Stimulated activated CD4-positive, alpha-beta T cell treated with anti-CD3 and anti-CD28 coated beads, Interleukin-1b, Interleukin-23, amount 100 ng/mL, for 4 hours (primary cell): ENCODE data around the gene SUMO4.

Source experiments
- DNase-seq, 2 donors: peaks; one replicate each; pipeline ENCODE4 v3.0.0-alpha.2; 2020; ENCODE audit warnings: low read depth in 2 of 2

SUMO4 gene

GRCh38 chr6:149400050-149400449, at the start of gene SUMO4:
Gene SUMO4 (plus strand): TSS chr6:149400262. CDS start chr6:149400392, 130 bp downstream.
- no peak for DNase-seq

GRCh38 chr6:149354009-149354408, 46.1 kb upstream of the SUMO4 start:
- DNase-seq = no peak

DNA sequence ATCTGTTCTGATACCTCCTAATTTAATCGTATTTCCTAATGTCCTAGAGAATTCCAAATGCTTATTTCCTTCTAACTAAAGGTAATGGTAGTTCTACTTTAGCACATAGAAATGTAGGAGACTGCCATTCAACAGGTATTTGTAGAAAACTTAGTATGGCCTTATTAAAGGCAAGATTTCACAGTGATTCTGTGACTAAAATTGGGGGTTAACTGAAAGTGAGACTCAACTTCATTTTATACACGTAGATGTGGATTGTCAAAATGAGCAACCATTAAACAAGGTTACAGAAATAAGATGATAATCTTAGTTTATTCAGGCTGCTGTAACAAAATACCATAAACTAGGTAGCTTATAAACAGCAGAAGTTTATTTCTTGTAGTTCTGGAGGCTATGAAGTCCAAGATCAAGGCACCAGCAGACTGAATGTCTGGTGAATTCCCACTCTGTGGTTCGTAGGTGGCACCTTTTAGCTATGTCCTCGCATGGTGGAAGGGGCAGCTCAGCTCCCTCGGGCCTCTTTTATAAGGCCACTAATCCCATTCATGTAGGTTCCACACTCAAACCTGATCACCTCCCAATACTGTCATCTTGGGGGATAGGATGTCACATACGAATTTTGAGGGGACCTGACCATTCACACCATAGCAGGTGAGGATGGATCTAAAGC, 43.8 kb upstream of the SUMO4 start:
- no peak for DNase-seq

DNA sequence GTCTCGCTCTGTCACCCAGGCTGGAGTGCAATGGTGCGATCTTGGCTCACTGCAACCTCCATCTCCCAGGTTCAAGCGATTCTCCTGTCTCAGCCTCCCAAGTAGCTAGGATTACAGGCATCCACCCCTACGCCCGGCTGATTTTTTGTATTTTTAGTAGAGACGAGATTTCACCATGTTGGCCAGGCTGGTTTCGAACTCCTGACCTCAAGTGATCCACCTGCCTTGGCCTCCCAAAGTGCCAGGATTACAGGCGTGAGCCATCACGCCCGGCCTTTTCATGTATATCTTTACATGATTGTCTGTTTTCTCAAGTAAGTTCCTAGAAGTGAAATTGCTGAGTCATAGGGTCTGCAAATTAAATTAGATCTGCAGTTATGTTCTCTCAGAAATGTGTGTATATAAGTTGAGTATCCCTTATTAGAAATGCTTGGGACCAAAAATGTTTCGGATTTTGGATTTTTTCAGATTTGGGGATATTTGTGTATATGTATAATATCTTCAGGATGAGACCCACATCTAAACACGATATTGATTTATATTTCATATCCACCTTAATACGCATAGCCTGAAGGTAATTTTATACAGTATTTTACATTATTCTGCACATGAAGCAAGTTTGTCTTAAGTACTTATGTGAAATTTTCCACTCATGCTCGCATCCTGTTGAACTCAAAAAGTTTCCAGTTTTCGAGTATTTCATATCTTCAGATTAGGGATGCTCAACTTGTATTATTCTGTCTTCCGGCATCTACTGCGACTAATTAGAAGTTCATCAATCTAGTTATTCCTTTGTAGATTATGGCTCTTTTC, 42.1 kb upstream of the SUMO4 start:
- DNase-seq = no peak

DNA sequence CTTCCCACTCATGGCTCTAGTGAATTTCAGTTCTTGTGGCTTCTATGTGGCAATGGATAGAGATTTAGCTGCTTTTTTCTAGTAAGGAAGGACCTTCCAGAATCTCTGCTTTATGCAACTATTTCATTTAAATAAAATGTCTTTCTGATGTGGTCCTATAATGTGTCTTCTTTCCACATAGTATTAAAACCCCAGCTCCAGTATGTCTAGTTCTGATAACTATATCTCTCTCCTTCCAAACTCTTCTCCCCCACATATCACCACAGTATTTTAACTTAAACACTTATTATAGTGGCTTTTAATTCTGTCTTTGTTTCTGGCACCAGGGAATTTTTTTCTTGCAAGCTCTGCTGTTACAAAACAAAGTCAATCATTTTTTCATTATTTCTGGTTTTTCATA, 40.6 kb upstream of the SUMO4 start:
- no peak for DNase-seq

- no peak for DNase-seq
Observed at GRCh38 chr6:149360536-149360935, 39.5 kb upstream of the SUMO4 start.

- no peak for DNase-seq
Observed at GRCh38 chr6:149362289-149362688, 37.8 kb upstream of the SUMO4 start.

DNA sequence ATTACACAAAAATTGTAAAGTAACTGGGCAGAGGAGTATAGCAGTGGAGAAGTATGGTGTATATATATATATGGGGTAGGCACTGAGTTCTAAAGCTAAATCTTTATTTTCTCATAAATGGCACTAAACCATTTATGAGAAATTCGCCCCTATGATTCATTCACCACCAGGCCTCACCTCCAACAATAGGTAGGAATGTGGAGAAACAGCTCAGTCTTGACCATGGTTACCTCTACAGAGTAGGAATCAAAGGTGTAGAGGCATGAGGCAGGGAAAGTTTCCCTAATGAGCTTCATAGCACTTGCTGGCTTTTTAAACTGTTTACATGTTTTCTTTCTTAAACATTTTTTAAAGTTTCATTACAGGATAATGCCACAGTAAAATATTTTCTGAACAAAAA, 36.9 kb upstream of the SUMO4 start:
- DNase-seq = no peak

- DNase-seq = no peak
Observed at GRCh38 chr6:149364557-149364956, 35.5 kb upstream of the SUMO4 start.

GRCh38 chr6:149365197-149365596, 34.9 kb upstream of the SUMO4 start:
- no peak for DNase-seq

DNA sequence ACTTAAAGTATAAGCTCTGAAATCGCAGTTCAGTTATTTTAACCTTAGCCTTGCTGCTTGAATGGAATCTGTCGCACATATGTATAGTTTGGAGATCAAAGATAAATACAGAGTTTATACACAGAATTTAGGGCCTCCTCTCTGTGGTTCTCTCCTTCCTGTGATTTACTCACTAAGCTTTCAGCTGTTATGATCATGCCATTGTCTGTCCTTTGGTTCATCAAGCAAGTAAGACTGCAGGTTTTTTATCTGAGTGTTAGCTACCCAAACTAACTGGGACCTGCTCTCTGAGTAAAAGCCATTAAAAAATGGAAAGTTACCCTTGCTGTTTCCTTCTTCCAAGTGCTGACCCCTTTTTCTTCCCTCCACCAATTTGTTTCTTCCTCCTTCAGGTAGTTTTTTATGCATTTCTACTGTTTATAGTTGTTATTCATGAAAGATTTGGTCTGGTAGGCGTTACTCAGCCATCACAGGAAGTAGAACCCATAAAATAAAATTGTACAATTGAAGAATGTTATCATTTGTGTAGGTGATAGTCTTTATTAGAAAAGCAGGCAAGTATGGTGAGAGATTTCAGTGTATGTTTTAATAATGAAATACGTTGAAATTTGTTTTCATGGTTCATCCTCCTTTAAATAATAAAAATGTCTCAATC, 33.7 kb upstream of the SUMO4 start:
- no peak for DNase-seq

- DNase-seq = no peak
Observed at GRCh38 chr6:149368065-149368464, 32.0 kb upstream of the SUMO4 start.

- DNase-seq = no peak
Observed at GRCh38 chr6:149371154-149371553, 28.9 kb upstream of the SUMO4 start.

DNA sequence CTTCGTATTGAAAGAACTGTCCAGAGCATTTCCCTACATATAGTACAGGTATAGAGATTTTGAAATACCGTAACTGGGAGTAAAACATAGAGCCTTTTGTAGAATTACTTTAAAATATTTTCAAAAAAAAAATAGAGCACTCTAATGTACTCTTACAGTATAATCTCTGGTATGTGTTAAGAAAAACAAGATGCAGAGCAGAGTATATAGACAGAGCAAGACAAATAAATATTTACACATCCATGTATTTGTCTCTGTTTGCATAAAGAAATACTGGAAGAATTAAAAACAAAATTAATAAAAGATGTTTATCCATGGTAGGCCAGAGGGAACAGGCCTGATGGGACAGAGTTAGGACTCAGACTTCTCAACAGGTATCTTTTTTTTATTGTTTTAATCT, 28.0 kb upstream of the SUMO4 start:
- no peak for DNase-seq

GRCh38 chr6:149373511-149373910, 26.6 kb upstream of the SUMO4 start:
- DNase-seq = no peak

DNA sequence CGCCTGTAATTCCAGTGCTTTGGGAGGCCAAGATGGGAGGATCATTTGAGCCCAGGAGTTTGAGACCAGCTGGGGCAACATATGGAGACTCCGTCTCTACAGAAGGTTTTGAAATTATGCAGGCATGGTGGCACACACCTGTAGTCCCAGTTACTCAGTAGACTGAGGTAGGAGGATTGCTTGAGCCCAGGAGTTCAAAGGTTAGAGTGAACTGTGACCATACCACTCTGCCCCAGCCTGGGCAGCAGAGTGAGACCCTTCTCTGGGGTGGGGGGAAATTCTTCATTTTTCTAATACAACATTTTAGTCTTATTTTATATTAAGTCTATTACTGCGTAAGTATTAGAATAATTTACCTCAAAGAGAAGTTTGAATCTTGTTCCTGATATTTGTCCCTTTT, 20.1 kb upstream of the SUMO4 start:
- DNase-seq = no peak

DNA sequence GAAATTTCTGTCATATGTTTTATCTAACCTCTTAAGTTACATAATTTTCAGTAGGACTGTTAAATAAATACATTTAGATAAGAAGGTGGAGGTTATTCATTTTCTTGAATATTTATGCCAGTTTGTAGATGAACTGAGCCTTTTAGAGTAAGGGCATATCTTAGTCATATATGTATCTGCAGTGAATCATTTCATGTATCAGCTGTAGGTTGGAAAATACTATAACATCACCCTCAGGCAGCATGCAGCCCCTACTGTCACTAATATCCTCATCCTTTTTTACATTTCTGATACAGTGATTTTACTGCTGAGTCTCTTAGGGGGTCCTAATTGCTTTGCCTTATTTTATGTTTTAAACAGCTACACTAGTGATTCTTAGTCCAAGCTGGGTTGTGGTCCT, 19.5 kb upstream of the SUMO4 start:
- no peak for DNase-seq

GRCh38 chr6:149383371-149383770, 16.7 kb upstream of the SUMO4 start:
- DNase-seq = no peak

- no peak for DNase-seq
Observed at GRCh38 chr6:149384464-149384863, 15.6 kb upstream of the SUMO4 start.

- DNase-seq = no peak
Observed at GRCh38 chr6:149385998-149386646, 13.9 kb upstream of the SUMO4 start.

DNA sequence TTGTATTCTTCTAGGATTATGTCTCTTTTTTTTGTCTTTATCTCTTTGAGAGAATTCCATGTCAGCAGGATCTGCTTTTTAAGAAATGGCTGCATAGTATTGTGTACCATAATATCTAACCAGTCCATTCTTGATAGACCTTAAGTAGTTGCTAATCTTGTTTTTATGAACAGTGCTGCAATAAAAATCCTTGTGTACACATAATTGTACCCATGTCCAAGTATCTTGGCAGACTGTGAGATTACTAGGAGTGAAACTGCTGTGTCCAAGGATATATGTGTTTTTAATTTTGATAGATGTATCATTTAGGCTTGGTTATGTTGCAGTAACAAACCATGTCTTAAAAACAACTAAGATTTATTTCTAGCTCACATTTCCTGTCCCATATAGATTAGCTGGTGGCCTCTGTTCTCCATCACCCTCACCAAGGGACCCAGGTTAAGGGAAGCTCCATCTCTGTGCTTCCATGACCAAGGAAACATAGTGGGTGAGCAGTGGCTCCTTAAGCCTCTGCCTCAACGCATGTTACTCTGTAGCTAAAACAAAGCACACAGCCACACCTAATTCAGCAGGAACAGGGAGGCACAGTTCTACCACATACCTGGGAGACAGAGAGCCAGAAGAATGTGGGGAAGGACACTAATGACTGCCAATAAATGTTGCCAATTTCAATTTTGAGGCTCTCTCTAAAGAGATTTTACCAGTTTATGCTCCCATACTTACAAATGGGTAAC, 12.1 kb upstream of the SUMO4 start:
- DNase-seq = no peak
